A172 (cell line): Measurements from ENCODE around the gene PSMD2. TPM values are rescaled to one million over a fixed set of nuclear protein-coding genes. Genes with fewer than 3 reads are reported as not detected.
"Not testable (repeated sequence)": the region's sequence is repeated elsewhere in the genome, so short reads cannot be mapped to it uniquely, and the experiment has no call there.

Experiments
- DNase-seq: peaks from one replicate; pipeline ENCODE4 v3.0.0-alpha.2; 2015; ENCODE audit warnings: low spot score
- total RNA-seq: library from RNA; depleted of rRNA; stranded (reverse); fragments of >200 nt; shearing (Covaris generic); gene quantifications from 2 replicates; pipeline ENCODE4 v1.2.3, GENCODE V29; 2014

PSMD2 gene
- total RNA-seq, 1 experiment from 2014 or later: 633 TPM

GRCh38 chr3:184339451-184340135 lies 40.6 kb downstream of the PSMD2 start:
- not testable (repeated sequence) for DNase-seq

- no peak for DNase-seq
These were observed 42.9 kb downstream of the PSMD2 start for GRCh38 chr3:184341925-184342324.

GRCh38 chr3:184343200-184343876 lies 44.3 kb downstream of the PSMD2 start:
- no peak for DNase-seq

GRCh38 chr3:184344579-184345316 lies 45.7 kb downstream of the PSMD2 start:
- no peak for DNase-seq

GRCh38 chr3:184345317-184346144 lies 46.5 kb downstream of the PSMD2 start:
- peak; percentile 91 for DNase-seq

GRCh38 chr3:184346480-184347190 lies 47.6 kb downstream of the PSMD2 start:
- DNase-seq: no peak

GRCh38 chr3:184347321-184348056 lies 48.4 kb downstream of the PSMD2 start:
- DNase-seq: no peak

- no peak for DNase-seq
These were observed 49.0 kb downstream of the PSMD2 start for GRCh38 chr3:184348057-184348382.

GRCh38 chr3:184349563-184350470 lies 50.8 kb downstream of the PSMD2 start:
- DNase-seq: no peak

- DNase-seq: no peak
These were observed 51.6 kb downstream of the PSMD2 start for GRCh38 chr3:184350618-184351017.

GRCh38 chr3:184351511-184352148 lies 52.6 kb downstream of the PSMD2 start:
- no peak for DNase-seq

- no peak for DNase-seq
These were observed 53.2 kb downstream of the PSMD2 start for GRCh38 chr3:184352149-184352785.

- DNase-seq: no peak
These were observed 54.0 kb downstream of the PSMD2 start for GRCh38 chr3:184352897-184353545.

GRCh38 chr3:184353546-184353941 lies 54.5 kb downstream of the PSMD2 start:
- DNase-seq: no peak

GRCh38 chr3:184354121-184354728 lies 55.2 kb downstream of the PSMD2 start:
- no peak for DNase-seq

GRCh38 chr3:184354754-184355153 lies 55.7 kb downstream of the PSMD2 start:
- DNase-seq: no peak

- no peak for DNase-seq
These were observed 56.4 kb downstream of the PSMD2 start for GRCh38 chr3:184355261-184356040.
